Loucy (cell line): ENCODE data around the gene NTHL1.

Experiments used
- H2AFZ ChIP-seq: fragments of 200-600 bp; sonication (generic); 2 replicates; pipeline ENCODE4 v1.6.0; 2016; ENCODE audit warnings: antibody characterized with exemption, mild to moderate bottlenecking, low read length, moderate library complexity
- H3F3A ChIP-seq: fragments of 200-600 bp; 2 replicates; pipeline ENCODE4 v1.6.0; 2016; ENCODE audit warnings: antibody characterized with exemption, low read depth, mild to moderate bottlenecking
- H3K27me3 ChIP-seq: fragments of 200-600 bp; sonication (generic); 2 replicates; pipeline ENCODE4 v1.6.1; 2014; ENCODE audit warnings: low read length, mild to moderate bottlenecking; ENCODE audit not compliant: insufficient read depth, poor library complexity, severe bottlenecking
- H3K36me3 ChIP-seq: fragments of 200-600 bp; sonication (generic); 2 replicates; pipeline ENCODE4 v1.6.1; 2016; ENCODE audit warnings: low read length; ENCODE audit not compliant: insufficient read depth
- H3K4me1 ChIP-seq: fragments of 200-600 bp; sonication (generic); 2 replicates; pipeline ENCODE4 v1.5.1; 2014; ENCODE audit warnings: low read length, mild to moderate bottlenecking; ENCODE audit not compliant: insufficient read depth, poor library complexity, severe bottlenecking
- H3K4me2 ChIP-seq: fragments of 200-600 bp; sonication (generic); 2 replicates; pipeline ENCODE4 v1.6.0; 2014; ENCODE audit warnings: antibody characterized with exemption, low read length, low read depth, mild to moderate bottlenecking; ENCODE audit not compliant: poor library complexity, severe bottlenecking
- H3K4me3 ChIP-seq: fragments of 200-600 bp; sonication (generic); 2 replicates; pipeline ENCODE4 v1.5.1; 2014; ENCODE audit warnings: low read length, mild to moderate bottlenecking, mixed read lengths; ENCODE audit not compliant: poor library complexity, severe bottlenecking
- H3K79me2 ChIP-seq: fragments of 200-600 bp; sonication (generic); 2 replicates; pipeline ENCODE4 v1.6.1; 2014; ENCODE audit warnings: low read length; ENCODE audit not compliant: insufficient read depth
- H3K9ac ChIP-seq: fragments of 200-600 bp; sonication (generic); 2 replicates; pipeline ENCODE4 v1.6.0; 2014; ENCODE audit warnings: mild to moderate bottlenecking, low read depth, low read length, moderate library complexity; ENCODE audit not compliant: poor library complexity, severe bottlenecking
- H3K9me2 ChIP-seq: fragments of 200-600 bp; sonication (generic); replicated peaks from 2 replicates; pipeline ENCODE4 v1.6.1; 2016; ENCODE audit warnings: low read depth, low read length, mixed read lengths
- H3K9me3 ChIP-seq: fragments of 200-600 bp; sonication (generic); 2 replicates; pipeline ENCODE4 v1.6.1; 2014; ENCODE audit warnings: mild to moderate bottlenecking, antibody characterized with exemption, low read length, low read depth; ENCODE audit not compliant: insufficient read depth
- H4K20me1 ChIP-seq: fragments of 200-600 bp; sonication (generic); 2 replicates; pipeline ENCODE4 v1.6.0; 2014; ENCODE audit warnings: antibody characterized with exemption, low read length, mild to moderate bottlenecking; ENCODE audit not compliant: insufficient read depth, poor library complexity, severe bottlenecking
- CTCF ChIP-seq: fragments of 200-600 bp; sonication (generic); conservative IDR thresholded peaks from 2 replicates; pipeline ENCODE4 v1.5.1; 2014; ENCODE audit warnings: mild to moderate bottlenecking, antibody characterized with exemption, low read length
- EZH2phosphoT487 ChIP-seq: fragments of 200-600 bp; IDR thresholded peaks from 2 replicates; pipeline ENCODE4 v1.6.1; 2018; ENCODE audit warnings: antibody characterized with exemption, mild to moderate bottlenecking, moderate library complexity, borderline replicate concordance

The NTHL1 gene

GRCh38 chr16:2058420-2058819, 10.8 kb upstream of the NTHL1 start:
- Histone ChIP-seq H3F3A (no peaks in the 10 kb centered on the region), H3K36me3 (no peaks in the 10 kb centered on the region), H3K79me2 (no peaks in the 10 kb centered on the region), H3K4me2 (no peak overlapping the region), H3K9me3 (no peaks in the 10 kb centered on the region), H4K20me1 (no peaks in the 10 kb centered on the region), H2AFZ (no peak overlapping the region), H3K9ac (no peak overlapping the region), H3K4me1 (no peaks in the 10 kb centered on the region), H3K4me3 (no peak overlapping the region), H3K27me3 (no peaks in the 10 kb centered on the region), H3K9me2 (no peaks in the 10 kb centered on the region)
- TF ChIP-seq EZH2phosphoT487 (no peak), CTCF (no peak)

- H3K9me2 ChIP-seq, result no peaks in the 10 kb centered on the region
- no peaks in the 10 kb centered on the region for H3F3A ChIP-seq
- no peaks in the 10 kb centered on the region for H3K79me2 ChIP-seq
- no peak overlapping the region for H3K4me2 ChIP-seq
- H4K20me1 ChIP-seq, result no peaks in the 10 kb centered on the region
- no peaks in the 10 kb centered on the region for H3K9me3 ChIP-seq
- no peaks in the 10 kb centered on the region for H3K4me1 ChIP-seq
- no peak overlapping the region for H3K4me3 ChIP-seq
- no peaks in the 10 kb centered on the region for H3K36me3 ChIP-seq
- TF ChIP-seq CTCF (no peak), EZH2phosphoT487 (no peak)
- no peak overlapping the region for H2AFZ ChIP-seq
- no peaks in the 10 kb centered on the region for H3K27me3 ChIP-seq
- H3K9ac ChIP-seq, result no peak overlapping the region
These were observed 9.8 kb upstream of the NTHL1 start for GRCh38 chr16:2057438-2057837.

- no peak overlapping the region for H2AFZ ChIP-seq
- H3K4me3 ChIP-seq, result no peak overlapping the region
- no peak overlapping the region for H3K9ac ChIP-seq
- H3K36me3 ChIP-seq, result no peaks in the 10 kb centered on the region
- no peaks in the 10 kb centered on the region for H3K79me2 ChIP-seq
- TF ChIP-seq CTCF, result no peak
- no peak for TF ChIP-seq EZH2phosphoT487
- H3K9me3 ChIP-seq, result no peaks in the 10 kb centered on the region
- H4K20me1 ChIP-seq, result no peaks in the 10 kb centered on the region
- no peaks in the 10 kb centered on the region for H3K9me2 ChIP-seq
- H3F3A ChIP-seq, result no peaks in the 10 kb centered on the region
- H3K4me2 ChIP-seq, result no peak overlapping the region
- no peaks in the 10 kb centered on the region for H3K27me3 ChIP-seq
- H3K4me1 ChIP-seq, result no peaks in the 10 kb centered on the region
These were observed 9.2 kb upstream of the NTHL1 start for GRCh38 chr16:2056681-2057407.
